Measurements from ENCODE around the gene CAPN11. TPM values are rescaled to one million over a fixed set of nuclear protein-coding genes. Genes with fewer than 3 reads are reported as not detected.

CAPN11 gene
- total and polyA plus RNA-seq, 2 experiments from 2014 or later = 1.1 to 1.7 TPM

DNA sequence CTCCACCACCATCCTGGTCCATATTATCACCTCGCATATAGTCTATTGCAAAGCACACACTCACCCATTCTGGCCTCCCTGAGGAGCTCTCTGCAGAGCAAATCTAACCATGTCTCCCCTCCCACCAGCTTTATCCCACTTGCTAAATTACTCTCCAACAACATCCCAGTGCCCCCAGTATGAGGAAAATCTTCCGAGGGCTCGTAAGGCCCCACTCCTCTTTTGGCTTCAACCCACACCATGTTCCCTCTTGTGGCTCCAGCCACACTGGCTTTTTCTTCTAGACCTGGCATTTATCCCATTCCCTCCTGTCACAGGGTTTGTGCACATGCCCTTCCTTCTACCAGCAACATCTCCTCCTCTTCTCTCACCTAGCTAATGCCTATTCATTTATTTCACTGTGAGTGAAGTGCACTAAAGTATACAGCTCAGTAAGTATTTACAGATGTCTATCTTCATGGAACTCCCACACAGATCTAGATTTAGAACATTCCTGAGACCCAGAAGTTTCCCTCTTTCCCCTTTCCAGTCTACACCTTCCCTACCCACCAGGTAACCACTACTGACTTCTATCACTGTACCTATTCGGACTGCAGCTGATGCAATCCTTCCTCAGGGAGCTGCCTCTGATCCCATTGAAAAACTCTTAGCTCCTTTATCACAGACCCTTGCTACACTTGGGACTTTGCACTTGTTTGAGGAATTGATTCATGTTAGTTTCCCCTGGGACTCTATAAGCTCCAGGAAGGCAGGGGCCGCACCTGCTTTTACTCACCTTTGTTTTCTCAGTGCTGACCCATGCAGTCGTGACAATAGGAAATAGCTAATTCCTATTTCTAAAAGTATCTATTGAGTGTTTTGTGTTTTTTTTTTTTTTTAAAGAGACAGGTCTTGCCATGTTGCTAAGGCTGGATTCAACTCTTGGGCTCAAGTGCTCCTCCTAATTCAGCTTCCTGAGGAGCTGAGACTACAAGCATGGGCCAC lies 46.9 kb upstream of the CAPN11 start (continued):
- TF ChIP-seq, protein P1, sequence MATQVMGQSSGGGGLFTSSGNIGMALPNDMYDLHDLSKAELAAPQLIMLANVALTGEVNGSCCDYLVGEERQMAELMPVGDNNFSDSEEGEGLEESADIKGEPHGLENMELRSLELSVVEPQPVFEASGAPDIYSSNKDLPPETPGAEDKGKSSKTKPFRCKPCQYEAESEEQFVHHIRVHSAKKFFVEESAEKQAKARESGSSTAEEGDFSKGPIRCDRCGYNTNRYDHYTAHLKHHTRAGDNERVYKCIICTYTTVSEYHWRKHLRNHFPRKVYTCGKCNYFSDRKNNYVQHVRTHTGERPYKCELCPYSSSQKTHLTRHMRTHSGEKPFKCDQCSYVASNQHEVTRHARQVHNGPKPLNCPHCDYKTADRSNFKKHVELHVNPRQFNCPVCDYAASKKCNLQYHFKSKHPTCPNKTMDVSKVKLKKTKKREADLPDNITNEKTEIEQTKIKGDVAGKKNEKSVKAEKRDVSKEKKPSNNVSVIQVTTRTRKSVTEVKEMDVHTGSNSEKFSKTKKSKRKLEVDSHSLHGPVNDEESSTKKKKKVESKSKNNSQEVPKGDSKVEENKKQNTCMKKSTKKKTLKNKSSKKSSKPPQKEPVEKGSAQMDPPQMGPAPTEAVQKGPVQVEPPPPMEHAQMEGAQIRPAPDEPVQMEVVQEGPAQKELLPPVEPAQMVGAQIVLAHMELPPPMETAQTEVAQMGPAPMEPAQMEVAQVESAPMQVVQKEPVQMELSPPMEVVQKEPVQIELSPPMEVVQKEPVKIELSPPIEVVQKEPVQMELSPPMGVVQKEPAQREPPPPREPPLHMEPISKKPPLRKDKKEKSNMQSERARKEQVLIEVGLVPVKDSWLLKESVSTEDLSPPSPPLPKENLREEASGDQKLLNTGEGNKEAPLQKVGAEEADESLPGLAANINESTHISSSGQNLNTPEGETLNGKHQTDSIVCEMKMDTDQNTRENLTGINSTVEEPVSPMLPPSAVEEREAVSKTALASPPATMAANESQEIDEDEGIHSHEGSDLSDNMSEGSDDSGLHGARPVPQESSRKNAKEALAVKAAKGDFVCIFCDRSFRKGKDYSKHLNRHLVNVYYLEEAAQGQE (IDR thresholded peaks at IDR 0.05; ENCODE audit: unreplicated experiment) = no peak
- no peak for TF ChIP-seq CREB1 (CRISPR knock-in tag; IDR thresholded peaks at IDR 0.05; ENCODE audit: low read depth)
- no peak for TF ChIP-seq POLR2AphosphoS5 (IDR thresholded peaks at IDR 0.05; ENCODE audit: low read depth)
- no peak for TF ChIP-seq NANOG (IDR thresholded peaks at IDR 0.05; ENCODE audit: borderline replicate concordance)
- TF ChIP-seq EZH2phosphoT487 (IDR thresholded peaks at IDR 0.05; ENCODE audit: unreplicated experiment) = no peak
- TF ChIP-seq ZNF114 (CRISPR knock-in tag; IDR thresholded peaks at IDR 0.05) = no peak
- no peak for TF ChIP-seq ETS1 (IDR thresholded peaks at IDR 0.05)
- no peak for TF ChIP-seq ZNF331 (CRISPR knock-in tag; IDR thresholded peaks at IDR 0.05; ENCODE audit: low read depth)

GRCh38 chr6:44113414-44113813 lies 45.2 kb upstream of the CAPN11 start:
- no peak overlapping the region for H3K4me3 ChIP-seq
- H3K79me2 ChIP-seq (replicated peaks; ENCODE audit: insufficient read depth) = peaks cover 59% of the 10 kb centered on the region
- H3K9me2 ChIP-seq (ENCODE audit: insufficient read depth) = no peaks in the 10 kb centered on the region
- H3K4me2 ChIP-seq = no peak overlapping the region
- H3F3A ChIP-seq (replicated peaks; ENCODE audit: low read depth) = 0 out of 2 replicates have a peak, but pooled peaks cover 3% of the 10 kb centered on the region
- peaks cover 32% of the 10 kb centered on the region for H3K36me3 ChIP-seq (ENCODE audit: insufficient read depth)
- Mint-ChIP-seq H3K4me3 (no peak overlapping the region), H3K27me3 (ENCODE audit: insufficient read depth, low read depth, poor library complexity) (peaks cover 2% of the 10 kb centered on the region), H3K27ac (no peak overlapping the region), H3K9me3 (no peaks in the 10 kb centered on the region), H3K36me3 (ENCODE audit: low read depth) (peaks cover 58% of the 10 kb centered on the region), H3K4me1 (peaks cover 13% of the 10 kb centered on the region)
- ATAC-seq (peak; percentile 74), DNase-seq (ENCODE audit: low spot score) (peak; percentile 50)
- TF ChIP-seq CREB1 (CRISPR knock-in tag; IDR thresholded peaks at IDR 0.05; ENCODE audit: low read depth) = no peak
- peak; percentile 13 to 35; a peak in 1 of 4 replicates for TF ChIP-seq CTCF (conservative IDR thresholded peaks at IDR 0.05; ENCODE audit: low read depth in 2 of 2)
- H3K27ac ChIP-seq (ENCODE audit: low read depth) = no peak overlapping the region
- peaks cover 8% of the 10 kb centered on the region; the same call in 1 of the 2 replicates for H3K4me1 ChIP-seq (ENCODE audit: insufficient read depth)
- peaks cover 49% of the 10 kb centered on the region for H4K20me1 ChIP-seq (replicated peaks; ENCODE audit: insufficient read depth)
- no peaks in the 10 kb centered on the region for H3K27me3 ChIP-seq (ENCODE audit: insufficient read depth)
- H2AFZ ChIP-seq = no peak overlapping the region

All from GM23338 (cell line).